Activated T-helper 9 cell treated with anti-CD3 and anti-CD28 coated beads, Interleukin-2, amount 50 U/mL, for 16 hours (primary cell): ENCODE results near the gene SGCD.

Experiments
- DNase-seq: peaks from one replicate; pipeline ENCODE4 v3.0.0-alpha.2; 2020; ENCODE audit warnings: low read depth

The SGCD gene

DNA sequence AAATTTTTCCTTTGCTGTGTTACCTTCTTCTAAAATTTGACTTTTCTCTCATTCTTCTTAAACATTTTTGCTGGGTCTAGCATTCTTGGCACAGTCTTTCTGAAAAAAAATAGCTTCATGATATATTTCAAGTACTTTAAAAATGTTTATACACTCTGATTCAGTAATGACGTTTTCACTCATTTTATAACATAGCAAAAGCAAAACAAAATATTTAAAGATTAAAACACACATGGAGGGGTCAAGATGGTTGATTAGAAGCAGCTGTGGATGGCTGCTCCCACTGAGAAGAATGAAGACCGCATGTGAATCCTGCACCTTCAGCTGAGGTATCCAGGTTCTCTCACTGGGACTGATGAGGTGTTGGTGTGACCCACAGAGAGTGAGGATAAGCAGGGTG, 188.2 kb downstream of the SGCD start:
- no peak for DNase-seq

GRCh38 chr5:156515803-156516360, 188.9 kb downstream of the SGCD start:
- DNase-seq, result no peak

DNA sequence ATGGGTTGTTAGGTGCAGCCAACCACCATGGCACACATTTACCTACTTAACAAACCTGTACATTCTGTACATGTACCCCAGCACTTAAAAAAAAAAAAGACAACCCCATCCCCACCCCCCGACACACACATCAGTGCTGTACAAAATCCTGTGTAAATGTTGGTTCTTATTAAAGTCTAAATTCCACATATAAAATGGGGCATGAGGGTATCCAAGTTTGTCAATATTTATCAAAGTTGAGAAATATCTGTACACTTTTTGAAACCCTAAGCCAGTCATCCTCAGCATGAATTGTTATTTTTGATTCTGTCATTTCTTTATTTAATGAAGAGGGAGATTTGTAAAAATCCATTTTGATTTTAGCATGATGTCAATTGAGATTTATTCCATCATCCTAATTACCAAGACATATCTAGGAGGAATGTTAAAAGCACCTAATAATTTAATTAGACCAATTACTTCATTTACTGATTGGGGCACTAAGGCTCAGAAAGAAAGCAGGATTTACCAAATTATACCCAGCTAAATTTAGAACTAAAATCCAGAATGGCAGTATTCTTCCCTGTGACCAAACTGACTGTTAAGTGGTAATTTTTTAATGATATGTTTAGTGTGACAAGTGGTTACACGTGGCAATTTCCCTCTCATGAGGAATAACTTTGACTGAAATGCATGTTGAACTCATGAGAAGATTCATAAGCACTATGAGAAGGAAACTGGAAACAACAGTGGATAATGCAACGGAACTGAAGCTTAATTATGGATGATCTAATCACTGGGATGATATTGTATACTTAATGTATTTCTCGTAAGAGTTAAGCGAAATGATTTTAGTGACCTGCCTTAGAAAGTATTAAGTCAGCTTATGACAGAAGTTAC, 195.9 kb downstream of the SGCD start:
- DNase-seq, result no peak

GRCh38 chr5:156523607-156524006, 196.6 kb downstream of the SGCD start:
- no peak for DNase-seq

DNA sequence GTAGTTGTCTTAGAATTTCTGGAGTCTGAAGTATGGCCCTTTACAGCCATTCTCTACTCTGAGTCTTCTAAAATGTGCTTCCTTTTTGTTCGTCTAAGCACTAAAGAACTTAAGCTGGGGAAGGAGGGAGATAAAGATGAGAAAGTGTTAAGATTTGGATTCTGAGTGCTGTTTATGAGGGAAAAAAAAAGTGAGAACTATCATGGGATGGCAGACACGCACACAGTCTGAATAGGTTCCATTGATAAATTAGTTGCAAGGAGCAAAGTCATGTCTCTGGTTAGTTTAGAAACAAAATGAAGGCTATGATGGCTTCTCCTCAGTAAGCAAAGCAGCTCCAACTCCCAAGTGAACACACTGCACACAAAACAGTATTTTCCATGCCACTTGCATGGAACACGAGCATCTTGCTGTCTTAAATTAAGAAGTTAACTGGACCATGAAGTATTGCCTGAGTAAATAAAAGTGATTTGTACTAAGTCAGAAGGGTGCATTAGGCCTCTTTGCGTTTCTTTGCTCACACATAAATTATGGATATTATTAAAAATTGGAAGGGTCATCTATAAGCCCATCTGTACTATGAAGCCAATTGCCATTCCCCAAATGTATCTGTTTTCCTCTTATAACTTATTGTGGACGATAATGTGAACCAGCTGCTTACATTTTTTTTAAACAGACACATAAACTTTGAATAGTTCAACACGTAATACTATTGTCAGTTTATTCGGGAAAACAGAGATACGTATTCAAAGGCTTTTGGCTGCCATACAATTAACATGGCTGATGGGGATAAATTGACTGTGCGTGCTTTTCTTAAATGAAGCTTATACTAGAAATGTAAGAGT, 199.3 kb downstream of the SGCD start:
- no peak for DNase-seq

GRCh38 chr5:156527611-156528010, 200.6 kb downstream of the SGCD start:
- DNase-seq, result no peak

DNA sequence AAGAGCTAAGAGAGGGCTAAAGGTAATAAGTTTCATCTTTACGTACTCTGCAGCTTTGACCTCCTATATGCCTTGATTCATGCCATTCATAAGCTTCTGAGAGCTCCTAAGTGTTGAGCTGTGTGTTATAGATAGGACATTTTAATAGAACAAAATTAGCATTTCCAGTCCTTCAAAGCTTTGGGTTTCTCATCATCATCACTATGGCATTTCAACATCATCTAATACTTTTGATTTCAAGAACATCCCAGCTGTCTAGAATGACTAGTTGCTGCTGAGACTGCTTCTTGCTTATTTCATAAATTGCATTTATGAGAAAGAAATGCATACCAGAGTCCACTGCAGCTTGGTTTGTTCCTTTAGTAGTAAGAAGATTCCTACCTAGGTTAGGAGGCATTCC, 201.7 kb downstream of the SGCD start:
- DNase-seq, result no peak

DNA sequence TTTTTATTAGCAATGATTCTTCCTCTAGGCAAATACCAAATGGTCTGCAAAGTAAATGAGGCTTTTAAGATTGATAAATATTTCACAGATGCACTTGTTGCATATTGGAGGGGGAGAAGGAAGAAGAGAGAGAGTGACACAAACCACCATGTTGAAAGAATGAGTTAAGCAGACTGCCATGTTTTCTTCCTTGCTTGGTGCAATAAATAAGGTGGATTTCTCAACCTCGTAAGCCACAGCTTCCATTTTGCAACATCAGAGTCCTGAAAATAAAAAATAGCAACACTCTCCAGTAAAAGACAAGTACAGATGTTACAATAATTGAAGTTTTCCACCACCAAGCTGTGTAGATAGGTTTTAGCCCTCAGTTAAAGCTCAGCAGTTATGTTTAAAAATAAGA, 202.9 kb downstream of the SGCD start:
- DNase-seq, result no peak

DNA sequence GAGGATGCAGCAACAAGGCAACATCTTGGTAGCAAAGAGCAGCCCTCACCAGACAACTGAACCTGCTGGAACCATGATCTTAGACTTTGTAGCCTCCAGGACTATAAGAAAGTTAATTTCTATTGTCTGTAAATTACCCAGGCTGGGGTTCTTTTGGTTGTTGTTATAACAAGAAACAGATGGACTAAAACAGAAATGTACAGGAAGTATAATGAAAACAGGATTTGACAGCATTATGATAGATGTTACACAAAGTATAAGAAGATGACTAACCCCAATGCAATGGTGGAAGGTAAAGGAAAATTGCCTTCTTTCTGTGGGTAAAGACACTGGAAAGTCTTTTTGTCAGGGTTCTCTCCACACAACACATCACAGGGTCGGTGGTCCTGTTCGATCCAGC, 204.2 kb downstream of the SGCD start:
- DNase-seq, result no peak

- no peak for DNase-seq
Measured at GRCh38 chr5:156532921-156533320, 206.0 kb downstream of the SGCD start.

GRCh38 chr5:156534085-156534484, 207.1 kb downstream of the SGCD start:
- DNase-seq, result no peak

DNA sequence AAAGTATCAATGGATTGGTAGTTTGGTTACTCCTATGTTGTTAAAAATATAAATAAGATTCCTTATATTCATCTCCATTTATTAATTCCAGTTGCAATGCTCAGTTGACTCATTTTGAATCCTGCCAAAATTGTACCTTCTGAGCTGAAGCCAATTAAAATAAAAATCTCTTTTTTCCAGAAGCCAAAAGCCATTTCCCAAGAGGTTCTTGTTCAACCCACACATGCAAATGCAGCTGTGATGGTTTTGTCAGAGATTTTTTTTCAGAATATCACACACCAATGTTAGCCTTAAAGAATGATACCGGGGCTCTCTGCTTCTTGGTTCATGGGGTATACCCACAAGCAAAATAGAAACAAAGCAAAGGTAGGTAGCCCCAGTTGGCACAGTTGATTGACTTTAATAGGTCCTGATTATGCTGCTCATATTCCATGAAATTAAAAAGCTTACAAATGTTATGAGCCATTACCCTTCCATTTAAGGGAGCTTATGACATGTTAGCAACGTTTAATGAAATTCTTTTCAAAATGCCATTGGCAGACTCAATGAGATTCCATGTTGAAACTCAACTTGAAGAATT, 208.0 kb downstream of the SGCD start:
- DNase-seq, result no peak

GRCh38 chr5:156540491-156540890, 213.5 kb downstream of the SGCD start:
- no peak for DNase-seq

- no peak for DNase-seq
Measured at GRCh38 chr5:156541582-156541981, 214.6 kb downstream of the SGCD start.

DNA sequence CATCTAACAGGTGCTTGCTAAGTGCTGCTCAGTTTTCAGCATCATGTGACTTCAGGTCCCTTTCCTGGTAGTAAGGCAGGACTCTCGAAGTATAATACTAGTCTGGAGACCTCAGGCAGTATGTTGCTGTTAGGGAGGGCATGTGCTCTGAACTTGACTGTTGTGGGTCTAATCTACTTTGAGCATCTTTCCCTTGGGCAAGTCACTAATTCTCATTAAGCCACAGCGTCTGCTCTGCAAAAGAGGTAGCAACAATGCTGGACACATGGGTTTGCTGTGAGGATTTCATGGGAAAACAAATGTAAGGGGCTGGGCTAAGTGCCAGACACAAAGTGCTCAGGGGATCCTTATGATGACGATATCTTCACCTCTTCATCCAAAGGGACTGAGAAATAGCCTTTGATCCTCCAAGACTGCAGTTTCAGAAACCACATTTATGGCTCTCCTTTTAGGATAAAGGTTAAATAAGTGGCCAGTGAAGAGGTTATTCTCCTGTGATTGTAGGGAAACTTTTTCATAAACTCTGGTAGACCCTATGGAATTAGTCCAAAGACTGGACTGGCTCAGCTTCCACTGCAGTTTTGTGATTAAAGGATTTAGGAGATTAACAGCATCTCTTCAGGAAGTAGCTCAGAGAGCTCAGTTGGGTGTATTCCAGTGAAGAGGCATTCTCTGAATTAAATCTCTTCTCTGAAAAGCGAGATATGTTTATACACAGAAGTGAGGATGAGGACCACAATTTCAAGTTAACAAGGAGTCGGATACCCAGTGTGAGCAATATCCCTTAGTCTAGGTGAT, 216.6 kb downstream of the SGCD start:
- DNase-seq, result no peak

DNA sequence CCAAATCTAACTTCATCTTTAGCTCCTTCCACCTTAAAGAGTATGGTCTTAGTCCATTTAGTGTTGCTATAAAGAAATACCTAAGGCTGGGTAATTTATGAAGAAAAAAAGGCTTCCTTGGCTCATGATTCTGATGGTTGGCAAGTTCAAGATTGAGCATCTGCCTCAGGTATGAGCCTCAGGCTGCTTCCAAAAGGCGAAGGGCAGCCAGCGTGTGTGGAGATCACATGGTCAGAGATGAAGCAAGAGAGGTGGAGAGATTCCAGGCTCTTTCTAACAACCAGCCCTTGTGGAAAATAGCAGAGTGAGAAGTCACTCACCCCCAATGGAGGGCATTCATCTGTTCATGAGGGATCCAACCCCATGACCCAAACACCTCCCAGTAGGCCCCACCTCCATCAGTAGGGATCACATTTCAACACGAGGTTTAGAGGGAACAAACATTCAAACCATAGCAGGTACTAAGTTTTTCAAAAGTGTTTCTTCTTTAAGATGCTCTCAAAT, 225.9 kb downstream of the SGCD start:
- DNase-seq, result no peak

- no peak for DNase-seq
Measured at GRCh38 chr5:156556666-156557406, 229.9 kb downstream of the SGCD start.

DNA sequence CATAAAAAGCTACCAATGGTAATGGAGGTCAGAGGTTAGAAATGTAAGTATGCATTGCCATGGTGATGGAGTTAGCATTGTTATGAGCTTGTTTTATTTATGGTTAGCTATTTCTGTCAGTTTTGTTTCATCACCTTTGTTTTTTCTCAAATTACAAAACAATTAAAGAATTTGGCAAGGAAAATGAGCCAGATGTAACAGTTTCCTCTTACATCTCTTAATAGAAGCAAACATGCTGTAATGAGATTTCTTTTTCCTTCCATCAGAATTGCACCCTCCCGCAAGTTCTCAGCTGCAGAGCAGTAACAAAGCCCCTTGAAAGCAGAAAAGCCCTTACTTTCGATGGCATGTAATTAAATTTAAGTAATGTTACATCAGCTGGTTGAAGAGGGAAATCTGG, 233.0 kb downstream of the SGCD start:
- no peak for DNase-seq

GRCh38 chr5:156561651-156562050, 234.7 kb downstream of the SGCD start:
- no peak for DNase-seq

DNA sequence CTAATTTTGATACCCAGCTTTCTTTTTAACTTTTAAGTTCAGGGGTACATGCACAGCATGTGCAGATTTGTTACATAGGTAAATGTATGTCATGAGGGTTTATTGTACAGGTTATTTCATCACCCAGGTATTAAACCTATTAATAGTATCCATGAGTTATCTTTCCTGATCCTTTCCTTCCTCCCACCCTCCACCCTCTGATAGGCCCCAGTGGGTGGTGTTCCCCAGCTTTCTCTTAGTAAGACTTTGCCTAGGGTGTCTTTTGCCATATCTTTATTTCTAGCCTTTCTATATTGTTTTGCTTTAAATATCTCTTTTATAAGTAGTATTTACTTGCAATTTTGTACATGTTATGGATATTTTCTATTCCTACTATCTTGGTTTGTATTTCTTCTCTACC, 243.7 kb downstream of the SGCD start:
- no peak for DNase-seq

GRCh38 chr5:156581725-156582124, 254.8 kb downstream of the SGCD start:
- no peak for DNase-seq
